Neural cell (in vitro differentiated cells): ENCODE results near the gene CCR7.

ENCODE experiments used
- EZH2 ChIP-seq: fragments of 200-600, 300-800 bp; shearing (Covaris generic), sonication (generic); IDR thresholded peaks from 2 replicates; pipeline ENCODE4 v1.6.1; 2014; ENCODE audit warnings: antibody characterized with exemption, low read length, borderline replicate concordance, mild to moderate bottlenecking; ENCODE audit not compliant: insufficient read depth, poor library complexity, severe bottlenecking
- TF ChIP-seq, protein P1 (sequence below): fragments of 450-650 bp; IDR thresholded peaks from 2 replicates; pipeline ENCODE4 v1.5.1; 2014; ENCODE audit warnings: antibody characterized with exemption, mild to moderate bottlenecking, moderate library complexity; ENCODE audit not compliant: poor library complexity, severe bottlenecking

- no peak for TF ChIP-seq EZH2
- TF ChIP-seq, protein P1, sequence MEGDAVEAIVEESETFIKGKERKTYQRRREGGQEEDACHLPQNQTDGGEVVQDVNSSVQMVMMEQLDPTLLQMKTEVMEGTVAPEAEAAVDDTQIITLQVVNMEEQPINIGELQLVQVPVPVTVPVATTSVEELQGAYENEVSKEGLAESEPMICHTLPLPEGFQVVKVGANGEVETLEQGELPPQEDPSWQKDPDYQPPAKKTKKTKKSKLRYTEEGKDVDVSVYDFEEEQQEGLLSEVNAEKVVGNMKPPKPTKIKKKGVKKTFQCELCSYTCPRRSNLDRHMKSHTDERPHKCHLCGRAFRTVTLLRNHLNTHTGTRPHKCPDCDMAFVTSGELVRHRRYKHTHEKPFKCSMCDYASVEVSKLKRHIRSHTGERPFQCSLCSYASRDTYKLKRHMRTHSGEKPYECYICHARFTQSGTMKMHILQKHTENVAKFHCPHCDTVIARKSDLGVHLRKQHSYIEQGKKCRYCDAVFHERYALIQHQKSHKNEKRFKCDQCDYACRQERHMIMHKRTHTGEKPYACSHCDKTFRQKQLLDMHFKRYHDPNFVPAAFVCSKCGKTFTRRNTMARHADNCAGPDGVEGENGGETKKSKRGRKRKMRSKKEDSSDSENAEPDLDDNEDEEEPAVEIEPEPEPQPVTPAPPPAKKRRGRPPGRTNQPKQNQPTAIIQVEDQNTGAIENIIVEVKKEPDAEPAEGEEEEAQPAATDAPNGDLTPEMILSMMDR: no peak
Observed at GRCh38 chr17:40510328-40510648, 55.0 kb downstream of the CCR7 start.
